ENCODE data around the gene RARG.
"Not testable (repeated sequence)": the region's sequence is repeated elsewhere in the genome, so short reads cannot be mapped to it uniquely, and the experiment has no call there.

The RARG gene

DNA sequence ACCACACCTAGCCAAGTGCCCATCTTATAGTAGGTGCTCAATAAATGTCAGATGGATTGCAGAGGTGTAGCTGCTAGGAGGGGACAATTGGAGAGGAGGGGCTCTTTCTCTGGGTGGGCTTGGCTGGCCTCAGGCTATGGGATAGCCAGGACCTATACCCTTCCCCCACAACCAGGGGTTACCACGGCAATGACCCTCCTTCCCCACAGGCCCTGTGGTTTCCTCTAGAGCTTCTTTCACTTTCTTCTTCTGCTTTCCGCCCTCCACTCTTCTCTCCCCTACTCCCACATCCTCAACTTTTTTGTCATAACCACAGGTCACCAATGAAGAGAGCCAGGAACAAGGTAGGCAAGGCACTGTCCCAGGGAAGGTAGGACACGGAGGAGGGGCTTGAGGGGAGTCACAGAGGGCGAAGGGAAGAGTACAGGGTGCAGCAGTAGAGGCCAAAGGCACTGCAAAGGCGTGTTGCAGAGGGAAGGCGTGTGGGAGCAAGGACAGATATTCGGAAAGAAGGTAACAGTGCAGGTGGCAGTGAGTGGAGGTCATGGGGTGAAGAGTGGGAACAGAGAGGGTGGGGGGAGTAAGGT, 23.0 kb downstream of the RARG start:
- no peak for DNase-seq (ENCODE audit: low read depth in 2 of 2)

DNA sequence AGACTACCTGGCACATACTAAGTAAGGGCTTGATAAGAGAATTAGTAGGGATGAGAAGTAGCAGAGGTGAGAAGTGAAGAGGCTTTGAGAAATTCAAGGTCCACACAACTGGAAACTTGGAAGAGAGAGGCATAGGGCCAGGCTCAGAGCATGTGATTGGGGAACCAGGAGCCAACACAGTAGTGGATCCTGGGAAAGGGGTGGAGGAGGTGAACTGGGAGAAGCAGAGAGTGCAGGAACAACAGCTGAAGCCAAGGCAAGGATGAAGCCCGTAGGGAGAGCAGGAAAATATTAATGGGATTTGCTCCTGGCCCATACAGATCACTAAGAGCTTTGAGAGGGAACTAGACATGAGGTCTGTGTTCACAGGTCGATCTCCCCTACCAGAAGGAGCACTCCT, 23.6 kb downstream of the RARG start:
- no peak for DNase-seq (ENCODE audit: low read depth in 2 of 2)

GRCh38 chr12:53207042-53207441, 25.0 kb downstream of the RARG start, which contains the start of gene ITGB7:
Gene ITGB7, minus strand, starts transcription at chr12:53207251. Its CDS starts 6,808 bp downstream, at chr12:53200443.
- peak in 1 of 2 donors; percentile 49 for DNase-seq (ENCODE audit: low read depth in 2 of 2)

DNA sequence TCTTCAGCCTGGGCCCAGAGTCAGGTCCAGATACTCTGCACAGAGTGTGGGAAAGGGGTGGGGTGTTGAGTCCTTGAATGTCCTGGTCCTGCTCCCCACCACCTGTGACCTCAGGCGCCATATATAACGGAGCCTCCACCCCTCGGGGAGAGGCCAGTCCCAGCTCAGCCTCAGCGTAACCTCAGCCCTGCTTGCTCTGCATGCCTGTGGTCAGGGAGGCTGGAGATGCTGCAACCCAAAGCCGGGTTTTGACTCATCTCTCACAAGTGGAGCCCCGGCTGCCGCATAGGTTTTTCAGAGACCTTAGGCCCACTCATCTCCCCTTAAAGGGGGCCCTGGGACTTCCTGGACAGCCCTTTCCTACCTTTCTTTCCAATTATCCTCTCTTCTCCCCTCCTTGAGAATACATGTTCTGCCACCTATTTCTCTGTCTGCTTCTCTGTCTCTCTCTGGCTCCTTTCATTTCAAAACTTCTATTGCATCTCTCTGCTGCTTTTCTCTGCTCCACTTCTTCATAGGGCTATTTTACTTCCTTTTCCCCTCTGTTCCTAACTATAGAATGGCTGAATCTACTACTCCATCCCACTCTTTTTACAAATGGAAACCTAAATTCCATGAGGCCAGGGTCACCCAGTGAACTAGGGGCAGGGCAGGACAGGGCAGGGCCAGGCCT, 26.1 kb downstream of the RARG start:
- no peak for DNase-seq (ENCODE audit: low read depth in 2 of 2)

- DNase-seq (ENCODE audit: low read depth in 2 of 2): no peak
Measured at GRCh38 chr12:53204351-53204750, 27.7 kb downstream of the RARG start.

- DNase-seq (ENCODE audit: low read depth in 2 of 2): not testable (repeated sequence)
Measured at GRCh38 chr12:53202316-53202715, 29.7 kb downstream of the RARG start.

- DNase-seq (ENCODE audit: low read depth in 2 of 2): no peak
Measured at GRCh38 chr12:53201639-53202038, 30.4 kb downstream of the RARG start.

- no peak for DNase-seq (ENCODE audit: low read depth in 2 of 2)
Measured at GRCh38 chr12:53201177-53201541, 30.9 kb downstream of the RARG start.

DNA sequence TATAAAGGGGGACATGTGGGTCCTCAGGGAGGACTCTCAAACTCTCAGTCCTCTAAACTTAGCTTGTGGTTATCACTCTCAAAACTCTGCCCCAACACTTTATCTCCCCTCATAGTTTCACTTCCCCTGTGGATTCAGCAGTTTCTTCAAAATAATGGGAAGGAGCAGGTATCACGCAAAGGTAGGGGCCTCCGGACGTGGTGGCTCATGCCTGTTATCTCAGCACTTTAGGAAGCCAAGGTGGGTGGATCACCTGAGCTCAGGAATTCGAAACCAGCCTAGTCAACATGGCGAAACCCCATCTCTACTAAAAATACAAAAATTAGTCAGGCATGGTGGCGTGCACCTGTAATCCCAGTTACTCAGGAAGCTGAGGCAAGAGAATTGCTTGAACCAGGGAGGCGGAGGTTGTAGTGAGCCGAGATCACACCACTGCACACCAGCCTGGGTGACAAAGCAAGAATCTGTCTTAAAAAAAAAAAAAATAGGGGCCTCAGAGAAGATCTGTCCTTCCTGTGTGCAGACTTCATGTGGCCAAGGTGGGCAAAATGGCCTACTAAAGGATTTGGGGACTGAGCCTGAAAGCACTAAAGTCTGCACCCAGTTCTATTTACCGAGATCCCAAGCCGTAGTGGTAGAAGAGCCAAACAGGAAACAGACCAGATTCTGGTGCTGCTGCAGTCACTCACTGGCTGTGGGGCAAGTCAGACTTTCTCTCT, 31.4 kb downstream of the RARG start:
- no peak for DNase-seq (ENCODE audit: low read depth in 2 of 2)

DNA sequence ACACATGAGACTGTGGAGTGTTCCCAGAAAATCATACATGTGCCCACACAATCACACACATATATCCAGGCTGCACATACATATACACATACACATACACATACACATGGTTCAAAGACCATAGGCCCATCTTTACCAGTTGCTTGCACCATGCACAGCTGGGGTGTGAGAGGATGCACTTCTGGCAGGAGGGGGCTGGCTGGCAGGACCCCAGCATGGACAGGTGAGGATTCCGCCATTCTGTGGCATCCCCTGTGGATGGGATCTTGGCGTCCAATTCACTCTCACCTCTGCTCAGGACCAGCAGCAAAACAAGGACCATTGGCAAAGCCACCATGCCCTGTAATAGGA, 31.9 kb downstream of the RARG start:
- no peak for DNase-seq (ENCODE audit: low read depth in 2 of 2)

DNA sequence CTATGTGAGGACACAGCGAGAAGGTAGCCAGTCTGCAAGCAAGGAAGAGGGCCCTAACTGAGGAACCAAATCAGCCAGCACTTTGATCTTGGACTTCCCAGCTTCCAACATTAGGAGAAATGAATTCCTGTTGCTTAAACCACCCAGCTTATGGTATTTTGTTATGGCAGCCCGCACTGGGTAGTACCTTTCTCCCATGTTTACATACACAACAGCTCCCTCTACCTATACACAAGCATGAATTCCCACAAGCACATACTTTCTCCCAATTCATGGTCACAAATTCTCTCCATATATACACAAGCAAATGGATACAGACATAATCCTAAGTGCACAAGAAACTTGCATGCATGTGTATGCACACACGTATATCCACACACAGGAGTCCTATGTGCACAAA, 32.3 kb downstream of the RARG start:
- DNase-seq (ENCODE audit: low read depth in 2 of 2): no peak

DNA sequence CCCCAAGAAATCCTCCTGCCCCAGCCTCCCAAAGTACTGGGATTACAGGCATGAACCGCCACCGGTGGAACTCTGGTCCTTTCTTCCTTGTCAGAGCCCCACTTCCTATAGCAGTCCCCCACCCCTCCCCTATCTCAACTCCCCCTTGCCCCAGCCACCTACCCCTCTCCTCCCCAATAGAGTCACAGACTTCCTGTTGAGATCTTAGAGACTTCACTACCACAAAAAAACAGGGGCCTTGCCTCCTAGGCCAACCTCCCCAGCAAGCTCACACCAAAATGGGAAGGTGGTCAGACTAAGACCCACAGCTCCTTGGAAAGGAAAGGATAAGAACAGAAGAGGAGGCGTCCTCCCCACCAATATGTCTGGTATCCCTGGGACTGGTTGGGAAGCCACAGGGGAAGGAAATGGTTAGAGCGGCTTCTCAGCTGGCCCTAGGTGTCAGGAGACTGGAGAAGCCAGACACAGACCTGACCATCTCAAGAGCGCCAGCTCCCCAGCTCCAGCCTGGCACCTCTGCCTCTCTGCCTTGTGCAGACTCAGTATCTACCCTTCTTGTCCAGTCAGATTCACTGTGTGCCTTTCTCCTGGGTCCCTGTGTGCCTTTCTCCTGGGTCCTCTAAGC, 33.4 kb downstream of the RARG start:
- no peak for DNase-seq (ENCODE audit: low read depth in 2 of 2)

- no peak for DNase-seq (ENCODE audit: low read depth in 2 of 2)
Measured at GRCh38 chr12:53197011-53197640, 34.9 kb downstream of the RARG start.

DNA sequence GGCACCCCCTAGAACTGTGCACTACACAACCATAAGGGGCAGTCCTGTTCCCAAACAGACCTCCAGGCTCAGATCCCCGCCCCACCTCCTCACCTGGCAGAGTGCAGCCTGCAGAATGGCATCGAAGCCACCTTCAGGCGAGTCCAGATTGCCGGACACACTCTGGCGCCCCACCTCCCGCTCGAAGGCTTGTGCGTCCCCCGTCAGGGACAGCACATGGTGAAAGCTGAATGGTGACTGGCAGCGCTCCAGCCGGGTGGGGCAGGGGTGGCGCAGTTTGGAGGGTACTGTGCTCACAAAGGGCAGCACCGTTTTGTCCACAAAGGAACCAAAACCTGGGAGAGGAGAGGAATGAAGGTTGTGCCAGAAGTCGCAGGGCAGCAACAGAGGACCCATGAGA, 35.5 kb downstream of the RARG start:
- no peak for DNase-seq (ENCODE audit: low read depth in 2 of 2)

DNA sequence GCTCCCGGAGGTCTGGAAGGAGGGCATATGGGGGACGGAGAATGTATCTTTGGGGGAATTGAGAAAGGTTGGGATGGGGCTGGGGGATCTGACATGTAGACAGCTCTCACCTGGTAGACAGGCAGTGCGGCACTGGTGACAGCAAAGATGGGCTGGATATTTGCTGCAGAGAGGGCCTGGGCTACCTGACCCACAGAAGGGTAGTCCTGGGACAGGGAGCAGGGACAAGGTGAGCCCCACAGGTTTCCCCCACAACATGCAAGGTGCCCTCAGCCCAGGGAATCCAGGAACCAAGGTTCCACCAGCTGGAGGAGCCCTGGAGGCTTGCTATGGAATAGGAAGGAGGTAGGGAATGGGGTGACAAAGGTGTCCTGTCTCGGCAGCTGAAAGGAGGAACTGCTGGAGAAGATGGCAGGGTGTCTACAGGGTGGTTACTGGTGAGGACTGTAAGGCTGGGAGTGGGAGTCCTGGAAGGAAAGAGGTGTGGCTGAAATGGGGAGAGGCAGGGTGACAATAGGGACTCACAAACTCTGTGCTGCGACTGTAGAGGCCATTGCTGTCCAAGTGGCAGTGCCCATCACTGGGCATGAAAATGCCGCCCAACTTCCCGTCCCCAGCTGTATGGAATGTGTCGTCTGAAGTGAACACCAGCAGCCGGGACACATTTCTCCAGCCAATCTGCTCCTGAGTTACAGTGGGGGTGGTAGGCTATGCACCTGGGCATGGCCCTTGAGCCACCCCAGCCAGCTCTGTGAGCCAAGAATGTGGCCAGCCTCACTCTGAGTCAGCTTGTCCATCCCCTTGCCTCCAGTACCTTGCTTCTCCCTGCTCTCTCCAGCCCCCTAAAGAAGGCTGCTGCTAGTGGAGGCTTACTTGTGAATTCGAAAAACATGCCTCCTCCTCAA, 36.2 kb downstream of the RARG start:
- DNase-seq (ENCODE audit: low read depth in 2 of 2): no peak

DNA sequence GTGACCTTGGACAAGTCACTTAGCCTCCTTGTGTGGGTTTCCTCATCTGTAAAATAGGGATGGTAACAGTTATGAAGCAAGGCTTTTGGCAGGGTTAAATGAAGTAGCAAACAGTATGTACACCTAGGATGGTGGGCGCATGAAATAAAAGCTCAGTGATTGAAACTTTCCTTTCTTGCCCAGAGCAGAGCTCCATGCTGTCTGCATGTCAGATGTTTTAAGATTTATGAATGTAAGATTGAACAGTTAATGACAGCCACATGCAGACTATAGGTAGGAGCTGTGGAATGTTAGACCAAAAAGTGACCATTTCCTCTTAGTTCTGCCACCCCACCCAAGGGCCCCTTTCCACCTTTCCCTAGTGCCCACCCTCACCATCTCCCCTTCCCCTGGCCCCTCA, 37.0 kb downstream of the RARG start:
- DNase-seq (ENCODE audit: low read depth in 2 of 2): no peak

GRCh38 chr12:53193985-53194716, 37.9 kb downstream of the RARG start:
- DNase-seq (ENCODE audit: low read depth in 2 of 2): no peak

- DNase-seq (ENCODE audit: low read depth in 2 of 2): no peak
Measured at GRCh38 chr12:53193040-53193439, 39.0 kb downstream of the RARG start.

- DNase-seq (ENCODE audit: low read depth in 2 of 2): no peak
Measured at GRCh38 chr12:53192531-53193021, 39.4 kb downstream of the RARG start.

DNA sequence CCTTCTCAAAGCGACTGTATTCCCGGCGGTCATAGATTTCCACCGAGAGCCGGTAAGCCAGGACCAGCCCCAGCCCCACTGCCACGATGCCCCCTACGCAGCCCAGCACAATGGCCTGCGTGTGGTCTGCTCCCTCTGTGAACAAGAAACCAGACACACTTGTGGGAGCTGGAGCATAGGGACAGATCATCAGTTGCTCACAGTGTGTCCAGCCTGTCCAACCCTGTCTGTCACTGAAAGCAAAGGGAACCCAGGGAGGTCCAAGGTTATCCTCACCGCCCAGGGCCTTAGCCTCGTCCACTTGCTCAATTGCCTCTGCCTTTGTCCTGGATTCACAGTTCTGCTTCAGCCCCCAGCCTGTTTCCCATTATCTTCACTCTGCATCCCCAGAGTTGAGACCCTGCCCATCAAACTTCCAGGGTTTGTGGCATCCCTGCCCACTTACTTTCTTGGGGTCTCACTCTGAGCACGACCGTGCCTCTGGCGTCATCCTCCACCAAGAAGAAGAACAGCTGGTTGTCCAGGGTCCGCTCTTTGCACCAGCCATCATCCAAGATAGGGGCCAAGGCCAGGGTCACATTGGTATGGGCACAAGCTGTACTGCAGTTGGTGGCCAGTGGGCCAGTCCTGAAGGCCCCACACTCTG, 40.0 kb downstream of the RARG start:
- no peak for DNase-seq (ENCODE audit: low read depth in 2 of 2)
